Kidney epithelial cell (primary cell): ENCODE data around the gene PIK3R1. TPM values are rescaled to one million over a fixed set of nuclear protein-coding genes. Genes with fewer than 3 reads are reported as not detected.

ENCODE experiments used
- DNase-seq: peaks from one replicate; pipeline ENCODE4 v3.0.0-alpha.2; 2010; ENCODE audit warnings: low read depth
- H3K27me3 ChIP-seq: 2 replicates; pipeline ENCODE4 v1.6.0; 2011; ENCODE audit warnings: low read length; ENCODE audit not compliant: control insufficient read depth, insufficient read depth
- H3K36me3 ChIP-seq: 2 replicates; pipeline ENCODE4 v1.5.1; 2011; ENCODE audit warnings: low read length; ENCODE audit not compliant: control insufficient read depth, insufficient read depth
- H3K4me3 ChIP-seq: 2 replicates; pipeline ENCODE4 v1.5.1; 2011; ENCODE audit warnings: low read depth, mild to moderate bottlenecking, control low read depth, low read length
- total RNA-seq: library from RNA; depleted of rRNA; stranded (reverse); fragments of >200 nt; gene quantifications from 2 replicates; pipeline ENCODE4 v1.2.3, GENCODE V29; 2015
- TF ChIP-seq, protein P1 (sequence below): IDR thresholded peaks from 2 replicates; pipeline ENCODE4 v1.5.1; 2011; ENCODE audit warnings: mild to moderate bottlenecking, moderate library complexity, low read length, control low read depth, inconsistent platforms; ENCODE audit not compliant: insufficient read depth, poor library complexity, severe bottlenecking

Gene PIK3R1
- total RNA-seq, 1 donor from 2014 or later: 21.1 TPM

DNA sequence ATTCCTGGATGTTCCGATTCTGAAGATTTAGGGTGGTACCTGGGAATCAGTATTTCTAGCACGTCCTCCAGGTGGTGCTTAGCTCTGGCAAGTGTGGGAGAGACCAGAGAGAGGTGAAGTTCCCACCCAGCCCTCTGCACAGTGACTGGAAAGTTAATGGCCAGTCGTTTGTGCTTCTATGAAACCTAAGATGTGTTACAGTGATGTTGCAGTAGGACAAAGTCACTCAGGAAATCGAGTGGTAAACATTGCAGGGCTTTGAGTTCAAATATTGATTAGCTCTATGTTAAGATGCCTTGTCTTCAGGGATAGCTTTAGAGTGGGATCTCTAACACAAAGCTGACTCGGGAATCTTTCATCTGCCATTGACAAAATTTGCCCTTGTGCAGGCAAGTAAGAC is 55.6 kb downstream of the PIK3R1 start:
- Histone ChIP-seq H3K4me3 (no peak overlapping the region), H3K27me3 (no peaks in the 10 kb centered on the region), H3K36me3 (peaks cover 3% of the 10 kb centered on the region)
- TF ChIP-seq, protein P1, sequence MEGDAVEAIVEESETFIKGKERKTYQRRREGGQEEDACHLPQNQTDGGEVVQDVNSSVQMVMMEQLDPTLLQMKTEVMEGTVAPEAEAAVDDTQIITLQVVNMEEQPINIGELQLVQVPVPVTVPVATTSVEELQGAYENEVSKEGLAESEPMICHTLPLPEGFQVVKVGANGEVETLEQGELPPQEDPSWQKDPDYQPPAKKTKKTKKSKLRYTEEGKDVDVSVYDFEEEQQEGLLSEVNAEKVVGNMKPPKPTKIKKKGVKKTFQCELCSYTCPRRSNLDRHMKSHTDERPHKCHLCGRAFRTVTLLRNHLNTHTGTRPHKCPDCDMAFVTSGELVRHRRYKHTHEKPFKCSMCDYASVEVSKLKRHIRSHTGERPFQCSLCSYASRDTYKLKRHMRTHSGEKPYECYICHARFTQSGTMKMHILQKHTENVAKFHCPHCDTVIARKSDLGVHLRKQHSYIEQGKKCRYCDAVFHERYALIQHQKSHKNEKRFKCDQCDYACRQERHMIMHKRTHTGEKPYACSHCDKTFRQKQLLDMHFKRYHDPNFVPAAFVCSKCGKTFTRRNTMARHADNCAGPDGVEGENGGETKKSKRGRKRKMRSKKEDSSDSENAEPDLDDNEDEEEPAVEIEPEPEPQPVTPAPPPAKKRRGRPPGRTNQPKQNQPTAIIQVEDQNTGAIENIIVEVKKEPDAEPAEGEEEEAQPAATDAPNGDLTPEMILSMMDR: no peak
- DNase-seq: no peak

DNA sequence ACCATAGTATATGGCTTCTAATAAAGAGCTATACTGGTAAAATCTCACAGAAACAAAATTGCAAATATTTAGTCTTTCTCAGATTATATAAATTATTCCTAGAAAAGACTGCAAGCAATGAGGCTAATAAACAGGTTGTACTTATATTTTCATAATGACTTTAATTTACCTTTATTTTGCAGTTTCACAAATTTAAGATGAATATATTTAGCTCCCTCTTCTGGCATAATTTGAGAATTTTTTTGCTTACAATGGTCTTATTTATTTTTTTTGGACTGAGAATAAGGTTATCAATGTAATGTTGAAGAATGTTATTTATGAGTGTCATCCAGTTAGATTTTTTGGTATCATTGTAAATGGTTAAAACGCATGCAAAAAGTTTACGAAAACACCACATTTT is 56.7 kb downstream of the PIK3R1 start:
- TF ChIP-seq, protein P1: no peak

DNA sequence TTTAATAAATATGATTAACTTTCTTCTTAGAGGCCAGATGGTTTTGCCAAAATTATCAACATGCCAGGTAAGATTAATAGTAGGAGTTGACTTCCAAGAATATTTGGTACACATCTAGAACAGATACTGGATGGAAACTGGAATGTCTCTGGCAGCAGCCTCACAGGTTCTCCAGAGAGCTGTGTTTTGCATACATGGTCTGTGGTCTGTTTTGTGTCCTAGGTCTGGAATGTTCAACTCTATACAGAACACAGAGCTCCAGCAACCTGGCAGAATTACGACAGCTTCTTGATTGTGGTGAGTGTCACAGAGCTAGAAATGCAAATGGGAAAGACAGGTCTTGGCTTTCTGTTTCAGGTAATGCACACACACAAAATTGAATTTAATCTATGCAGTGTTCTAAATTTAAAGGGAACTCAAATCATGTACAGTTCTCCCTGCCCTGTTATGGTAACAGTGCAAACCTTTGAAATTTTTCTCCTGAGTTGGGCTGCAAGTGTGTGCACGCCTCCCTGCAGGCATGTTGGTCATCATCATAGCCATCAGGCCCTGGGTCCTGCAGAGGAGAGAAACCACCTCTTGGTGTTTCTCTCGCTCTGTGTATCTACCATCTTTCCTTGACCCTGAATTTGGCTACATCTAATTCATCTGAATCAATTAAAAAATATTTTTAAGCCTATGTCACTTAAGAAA is 58.3 kb downstream of the PIK3R1 start:
- H3K27me3 ChIP-seq: no peaks in the 10 kb centered on the region
- TF ChIP-seq, protein P1: no peak
- no peak for DNase-seq

More for the DNA sequence above, 56.7 kb downstream of the PIK3R1 start:
- DNase-seq: no peak
- peaks cover 3% of the 10 kb centered on the region for H3K36me3 ChIP-seq
- no peak overlapping the region for H3K4me3 ChIP-seq
- H3K27me3 ChIP-seq: no peaks in the 10 kb centered on the region

DNA sequence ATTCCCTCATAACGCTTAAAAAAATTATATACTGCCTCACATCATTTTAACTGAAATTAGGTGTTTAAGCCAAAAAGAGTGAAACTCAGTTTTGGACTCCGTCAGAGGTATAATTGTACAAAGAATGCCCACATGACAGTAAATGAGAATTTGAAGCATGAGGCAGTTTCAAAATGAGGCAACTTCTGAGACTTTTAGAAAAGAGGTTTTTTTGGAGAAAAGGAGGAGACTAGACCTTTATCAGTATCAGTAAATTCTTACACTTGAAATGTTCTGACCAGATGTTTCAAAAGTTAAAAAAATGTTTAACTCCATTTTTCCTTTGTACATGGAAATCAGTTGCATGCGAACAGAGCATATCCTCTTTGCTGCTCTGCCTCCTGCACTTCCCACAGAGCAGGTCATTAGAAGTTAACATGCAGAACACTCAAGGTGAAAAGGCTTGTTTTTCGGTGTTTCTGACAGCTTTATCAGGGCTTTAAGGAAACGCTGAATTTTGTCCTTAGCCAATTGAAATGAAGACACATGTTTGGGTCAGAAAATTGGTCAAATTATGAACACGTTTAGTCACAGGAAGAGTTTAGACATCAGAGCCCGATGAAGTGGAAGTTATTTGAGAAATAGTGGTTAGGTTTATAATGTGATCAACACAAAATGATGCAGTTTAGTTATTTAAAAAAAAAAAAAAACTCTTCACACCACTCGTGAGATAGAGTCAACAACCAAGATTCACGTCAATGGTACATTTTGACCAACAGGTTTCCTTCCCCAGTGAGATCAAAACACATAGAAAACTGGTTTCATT is 59.5 kb downstream of the PIK3R1 start:
- H3K4me3 ChIP-seq: no peak overlapping the region
- no peak for DNase-seq
- peaks cover 3% of the 10 kb centered on the region for H3K36me3 ChIP-seq
- TF ChIP-seq, protein P1: no peak
- no peaks in the 10 kb centered on the region for H3K27me3 ChIP-seq

More for the DNA sequence above, 58.3 kb downstream of the PIK3R1 start:
- Histone ChIP-seq H3K4me3 (no peak overlapping the region), H3K36me3 (peaks cover 3% of the 10 kb centered on the region)

DNA sequence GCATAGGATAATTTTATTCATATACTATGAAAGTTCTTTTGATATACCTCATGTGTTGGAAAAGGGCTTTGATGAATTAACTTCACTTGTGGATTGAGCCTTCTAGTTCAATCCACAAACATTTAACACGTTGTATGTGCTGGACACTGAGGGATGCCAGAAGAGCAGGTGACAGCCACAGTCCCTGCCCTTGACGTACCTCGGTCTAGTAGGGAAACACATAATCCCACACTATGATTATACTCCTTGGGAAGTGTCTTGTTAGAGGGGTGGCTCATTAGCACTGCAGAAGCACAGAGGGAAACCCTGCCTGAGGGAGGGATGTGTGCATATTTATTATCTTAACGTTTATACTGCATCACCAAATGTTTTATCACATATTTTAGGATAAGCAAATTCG is 61.2 kb downstream of the PIK3R1 start:
- Histone ChIP-seq H3K27me3 (no peaks in the 10 kb centered on the region), H3K36me3 (peaks cover 3% of the 10 kb centered on the region), H3K4me3 (no peak overlapping the region)
- no peak for DNase-seq
- TF ChIP-seq, protein P1: no peak
